Choroid plexus epithelial cell (primary cell): ENCODE results near the gene RASGRF2.

Experiments used
- DNase-seq: peaks from one replicate; pipeline ENCODE4 v3.0.0-alpha.2; 2010; ENCODE audit warnings: low read depth
- H3K4me3 ChIP-seq: 2 replicates; pipeline ENCODE4 v1.5.1; 2011; ENCODE audit warnings: low read depth, mild to moderate bottlenecking, control low read depth, low read length, moderate library complexity
- CTCF ChIP-seq: conservative IDR thresholded peaks from 2 replicates; pipeline ENCODE4 v1.5.1; 2011; ENCODE audit warnings: low read depth, mild to moderate bottlenecking, control low read depth, inconsistent platforms, low read length, moderate library complexity

The RASGRF2 gene

DNA sequence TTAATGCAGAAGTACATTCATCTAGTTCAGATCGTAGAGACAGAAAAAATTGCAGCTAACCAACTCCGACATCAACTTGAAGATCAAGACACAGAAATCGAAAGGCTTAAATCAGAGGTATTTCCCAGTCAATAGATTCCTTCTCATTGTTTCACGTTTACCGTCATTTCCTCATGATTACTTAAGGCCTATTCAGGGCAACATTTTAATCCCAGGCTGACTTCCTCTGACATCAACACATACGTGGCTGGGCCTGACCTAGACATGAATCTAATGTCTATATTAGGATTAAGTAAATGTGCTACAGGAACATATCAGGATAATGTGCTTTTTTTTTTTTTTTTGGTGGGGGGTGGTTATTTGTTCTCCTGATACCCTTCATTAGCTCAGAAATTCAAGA is 107.9 kb downstream of the RASGRF2 start:
- no peak for TF ChIP-seq CTCF

DNA sequence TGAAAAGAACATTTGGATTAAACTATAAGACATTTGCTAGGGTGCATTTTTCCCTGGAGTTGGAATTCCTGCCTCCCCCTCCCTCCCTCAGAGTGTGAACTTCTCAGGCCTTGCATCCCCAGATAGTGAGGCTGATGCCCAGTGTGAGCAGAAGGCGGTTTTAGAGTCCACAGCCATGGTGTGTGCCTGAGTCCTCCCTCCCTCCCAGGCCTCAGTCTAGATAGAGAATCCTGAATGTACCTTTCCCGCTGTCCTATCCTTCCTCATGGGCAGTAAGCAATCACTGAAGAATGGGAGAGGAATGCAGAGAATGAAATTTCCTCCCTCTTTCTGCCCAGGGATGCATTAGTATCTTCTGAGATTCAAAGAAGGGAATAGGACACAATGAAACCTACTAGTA is 108.5 kb downstream of the RASGRF2 start:
- no peak for DNase-seq
- TF ChIP-seq CTCF = no peak
- no peak overlapping the region for H3K4me3 ChIP-seq

More for the DNA sequence above, 107.9 kb downstream of the RASGRF2 start:
- DNase-seq = no peak
- no peak overlapping the region for H3K4me3 ChIP-seq

DNA sequence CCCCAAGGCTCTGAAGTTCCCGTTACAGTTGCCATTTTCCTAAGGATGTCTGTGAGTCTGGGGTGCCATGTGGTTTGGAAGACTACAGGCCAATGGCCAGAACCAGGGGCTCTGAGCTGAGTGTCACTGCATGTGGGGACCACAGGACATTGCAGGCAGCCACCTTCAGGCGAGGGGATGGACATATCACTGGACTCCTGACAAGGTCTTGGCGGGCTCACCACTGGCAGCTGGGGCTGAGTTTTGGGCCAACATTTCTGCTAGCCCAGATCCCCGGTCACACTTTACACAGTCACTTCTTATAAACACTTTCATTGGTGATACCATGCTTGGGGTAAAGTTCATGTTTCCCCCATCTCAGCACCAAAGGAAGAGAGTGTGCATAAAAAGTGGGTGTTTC is 109.8 kb downstream of the RASGRF2 start:
- H3K4me3 ChIP-seq = no peak overlapping the region
- no peak for TF ChIP-seq CTCF
- DNase-seq = no peak

DNA sequence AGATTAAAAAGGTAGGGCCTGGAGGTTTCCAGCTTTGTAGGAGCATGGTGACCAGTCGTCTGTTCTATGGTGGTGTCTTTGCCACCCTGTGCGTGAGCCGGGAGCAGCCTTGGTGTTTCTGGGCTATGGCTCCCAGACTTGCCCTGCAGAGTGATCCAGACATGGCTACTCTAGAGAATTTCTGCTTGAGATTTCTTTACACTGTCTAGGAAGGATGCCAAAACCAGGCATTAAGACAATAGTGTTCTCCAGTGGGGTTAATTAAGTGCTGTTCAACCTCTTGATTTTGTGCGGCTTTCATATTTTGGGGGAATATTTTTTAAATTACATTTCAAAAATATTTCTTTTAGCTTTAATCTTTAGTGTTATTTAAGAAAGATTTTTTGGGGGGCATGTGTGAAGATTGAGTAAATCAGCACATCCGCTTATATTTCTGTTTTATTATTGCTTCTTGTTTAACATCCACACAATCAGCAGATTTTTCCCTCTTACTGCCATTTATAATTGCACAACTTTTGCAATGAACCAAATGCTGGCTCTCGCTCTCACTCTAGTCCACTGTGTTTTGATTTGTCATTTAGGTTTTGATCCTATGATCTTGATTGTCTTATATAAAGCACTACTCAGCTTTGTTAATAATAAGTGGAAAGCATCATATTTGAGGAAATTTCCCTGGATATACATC is 110.5 kb downstream of the RASGRF2 start:
- no peak for DNase-seq

DNA sequence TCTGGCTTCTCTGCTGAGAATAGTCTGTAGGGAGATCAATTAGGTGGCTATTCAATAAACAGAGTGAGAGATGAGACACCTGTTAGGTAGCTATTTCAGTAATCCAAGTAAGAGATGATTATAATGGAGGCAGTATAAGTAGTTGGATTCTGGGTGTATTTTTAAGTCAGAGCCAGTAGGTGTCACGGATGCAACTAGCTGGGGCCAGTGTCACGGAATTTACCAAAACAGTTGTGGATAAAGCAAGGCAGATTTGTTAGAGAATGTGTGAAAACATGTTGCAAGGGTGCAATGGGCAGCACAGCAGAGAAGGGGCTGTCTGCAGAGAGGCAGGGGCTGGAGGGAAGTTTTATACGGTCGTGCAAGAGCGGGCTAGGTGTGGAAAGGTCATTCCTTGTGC is 114.9 kb downstream of the RASGRF2 start:
- no peak for TF ChIP-seq CTCF
- DNase-seq = no peak
- no peak overlapping the region for H3K4me3 ChIP-seq

More for the DNA sequence above, 110.5 kb downstream of the RASGRF2 start:
- no peak overlapping the region for H3K4me3 ChIP-seq
- no peak for TF ChIP-seq CTCF

GRCh38 chr5:81077105-81077504 is 116.9 kb downstream of the RASGRF2 start:
- H3K4me3 ChIP-seq = no peak overlapping the region
- TF ChIP-seq CTCF = no peak
- DNase-seq = no peak

- no peak for TF ChIP-seq CTCF
- no peak for DNase-seq
- no peak overlapping the region for H3K4me3 ChIP-seq
Measured at GRCh38 chr5:81078930-81079329, 118.8 kb downstream of the RASGRF2 start.
